UCSD-AML1 (cell line): ENCODE data around the gene EIF4EBP2.

Experiments used
- DNase-seq: peaks from one replicate; lab custom pipeline; 2025; ENCODE audit not compliant: unreplicated experiment; lab: John Stamatoyannopoulos, UW

Gene EIF4EBP2

GRCh38 chr10:70404036-70404786 is at the start of gene EIF4EBP2:
Gene EIF4EBP2, plus strand, starts transcription at chr10:70404145. Its CDS starts 257 bp downstream, at chr10:70404402.
- peak; percentile 98 for DNase-seq

- DNase-seq, result no peak
These were observed 49.4 kb upstream of the EIF4EBP2 start for GRCh38 chr10:70354556-70354955.

GRCh38 chr10:70355051-70356021 is 48.6 kb upstream of the EIF4EBP2 start:
- no peak for DNase-seq

GRCh38 chr10:70357565-70357964 is 46.4 kb upstream of the EIF4EBP2 start:
- no peak for DNase-seq

GRCh38 chr10:70358446-70358845 is 45.5 kb upstream of the EIF4EBP2 start:
- no peak for DNase-seq

GRCh38 chr10:70359017-70359550 is 44.9 kb upstream of the EIF4EBP2 start:
- no peak for DNase-seq

GRCh38 chr10:70360215-70360614 is 43.7 kb upstream of the EIF4EBP2 start:
- DNase-seq, result no peak

GRCh38 chr10:70362328-70362727 is 41.6 kb upstream of the EIF4EBP2 start:
- no peak for DNase-seq

GRCh38 chr10:70363292-70363691 is 40.7 kb upstream of the EIF4EBP2 start:
- no peak for DNase-seq

- peak; percentile 81 for DNase-seq
These were observed 39.8 kb upstream of the EIF4EBP2 start for GRCh38 chr10:70363971-70364771.

- DNase-seq, result no peak
These were observed 39.2 kb upstream of the EIF4EBP2 start for GRCh38 chr10:70364772-70365091.

- no peak for DNase-seq
These were observed 36.6 kb upstream of the EIF4EBP2 start for GRCh38 chr10:70367195-70367796.

GRCh38 chr10:70368774-70369482 is 35.0 kb upstream of the EIF4EBP2 start:
- DNase-seq, result no peak

GRCh38 chr10:70369498-70370018 is 34.4 kb upstream of the EIF4EBP2 start:
- DNase-seq, result no peak

- DNase-seq, result no peak
These were observed 33.2 kb upstream of the EIF4EBP2 start for GRCh38 chr10:70370766-70371165.

GRCh38 chr10:70371846-70372245 is 32.1 kb upstream of the EIF4EBP2 start:
- DNase-seq, result no peak

GRCh38 chr10:70374775-70375614 is 28.9 kb upstream of the EIF4EBP2 start:
- DNase-seq, result no peak

- DNase-seq, result no peak
These were observed 27.2 kb upstream of the EIF4EBP2 start for GRCh38 chr10:70376436-70377378.
